Neural cell (in vitro differentiated cells): ENCODE results near the gene KRT86. TPM values are rescaled to one million over a fixed set of nuclear protein-coding genes. Genes with fewer than 3 reads are reported as not detected.

ENCODE experiments used
- H2AFZ ChIP-seq: fragments of 200-600, 300-800 bp; sonication (generic), shearing (Covaris generic); 2 replicates; pipeline ENCODE4 v1.6.0; 2014; ENCODE audit warnings: low read depth, mild to moderate bottlenecking, antibody characterized with exemption, low read length, moderate library complexity
- H3F3A ChIP-seq: fragments of 200-600 bp; shearing (Covaris generic); 2 replicates; pipeline ENCODE4 v1.6.1; 2016; ENCODE audit warnings: mild to moderate bottlenecking, moderate library complexity, mixed read lengths, antibody characterized with exemption, low read length; ENCODE audit not compliant: insufficient read depth, poor library complexity, severe bottlenecking
- H3K27ac ChIP-seq: fragments of 200-600, 300-800 bp; sonication (generic), shearing (Covaris generic); 2 replicates; pipeline ENCODE4 v1.5.1; 2014; ENCODE audit warnings: mild to moderate bottlenecking, low read length, moderate library complexity
- H3K27me3 ChIP-seq: fragments of 300-800, 200-600 bp; sonication (generic), shearing (Covaris generic); 2 replicates; pipeline ENCODE4 v1.6.0; 2014; ENCODE audit warnings: mild to moderate bottlenecking, low read depth, low read length, moderate library complexity; ENCODE audit not compliant: insufficient read depth
- H3K36me3 ChIP-seq: fragments of 300-800, 200-600 bp; sonication (generic), shearing (Covaris generic); 2 replicates; pipeline ENCODE4 v1.5.1; 2014; ENCODE audit warnings: mild to moderate bottlenecking, antibody characterized with exemption, low read length, moderate library complexity; ENCODE audit not compliant: insufficient read depth
- H3K4me2 ChIP-seq: fragments of 300-800, 200-600 bp; sonication (generic), shearing (Covaris generic); 2 replicates; pipeline ENCODE4 v1.6.0; 2014; ENCODE audit warnings: mild to moderate bottlenecking, low read length
- H3K4me3 ChIP-seq: fragments of 300-800, 200-600 bp; sonication (generic), shearing (Covaris generic); 2 replicates; pipeline ENCODE4 v1.5.1; 2014; ENCODE audit warnings: mild to moderate bottlenecking, low read length, moderate library complexity
- H3K79me2 ChIP-seq: fragments of 200-600 bp; shearing (Covaris generic); replicated peaks from 2 replicates; pipeline ENCODE4 v1.6.0; 2014; ENCODE audit warnings: mild to moderate bottlenecking, low read length, moderate library complexity; ENCODE audit not compliant: insufficient read depth
- H3K9ac ChIP-seq: fragments of 300-800, 200-600 bp; sonication (generic), shearing (Covaris generic); 2 replicates; pipeline ENCODE4 v1.6.1; 2016; ENCODE audit warnings: mild to moderate bottlenecking, low read length, mixed read lengths
- H3K9me2 ChIP-seq: fragments of 200-600 bp; shearing (Covaris generic); 2 replicates; pipeline ENCODE4 v1.6.1; 2016; ENCODE audit warnings: mild to moderate bottlenecking, low read length, mixed read lengths; ENCODE audit not compliant: insufficient read depth
- H3K9me3 ChIP-seq: fragments of 200-600, 300-800 bp; sonication (generic), shearing (Covaris generic); 2 replicates; pipeline ENCODE4 v1.6.1; 2016; ENCODE audit warnings: mild to moderate bottlenecking, mixed run types, low read length, moderate library complexity, mixed read lengths
- H4K20me1 ChIP-seq: fragments of 200-600 bp; shearing (Covaris generic); 2 replicates; pipeline ENCODE4 v1.6.1; 2016; ENCODE audit warnings: mild to moderate bottlenecking, mixed run types; ENCODE audit not compliant: insufficient read depth
- CTCF ChIP-seq: fragments of 450-650 bp; IDR thresholded peaks from 2 replicates; pipeline ENCODE4 v1.5.1; 2014; ENCODE audit warnings: antibody characterized with exemption, mild to moderate bottlenecking, moderate library complexity; ENCODE audit not compliant: poor library complexity, severe bottlenecking
- EP300 ChIP-seq: fragments of 450-650 bp; conservative IDR thresholded peaks from 2 replicates; pipeline ENCODE4 v1.6.1; 2014; ENCODE audit warnings: antibody characterized with exemption, mild to moderate bottlenecking, moderate library complexity; ENCODE audit not compliant: poor library complexity, severe bottlenecking
- EZH2 ChIP-seq: fragments of 200-600, 300-800 bp; shearing (Covaris generic), sonication (generic); IDR thresholded peaks from 2 replicates; pipeline ENCODE4 v1.6.1; 2014; ENCODE audit warnings: antibody characterized with exemption, low read length, borderline replicate concordance, mild to moderate bottlenecking; ENCODE audit not compliant: insufficient read depth, poor library complexity, severe bottlenecking
- MXI1 ChIP-seq: fragments of 450-650 bp; conservative IDR thresholded peaks from 2 replicates; pipeline ENCODE4 v1.6.1; 2014; ENCODE audit warnings: antibody characterized with exemption, mild to moderate bottlenecking; ENCODE audit not compliant: poor library complexity, severe bottlenecking
- POLR2AphosphoS5 ChIP-seq: IDR thresholded peaks from 2 replicates; pipeline ENCODE4 v1.6.1; 2012
- RAD21 ChIP-seq: fragments of 450-650 bp; conservative IDR thresholded peaks from 2 replicates; pipeline ENCODE4 v1.6.1; 2014; ENCODE audit warnings: antibody characterized with exemption, mild to moderate bottlenecking, moderate library complexity
- REST ChIP-seq: IDR thresholded peaks from 2 replicates; pipeline ENCODE4 v1.6.1; 2012; ENCODE audit warnings: borderline replicate concordance
- SMC3 ChIP-seq: fragments of 450-650 bp; conservative IDR thresholded peaks from 2 replicates; pipeline ENCODE4 v1.6.1; 2014; ENCODE audit warnings: antibody characterized with exemption, mild to moderate bottlenecking, moderate library complexity; ENCODE audit not compliant: poor library complexity
- TAF1 ChIP-seq: IDR thresholded peaks from 2 replicates; pipeline ENCODE4 v1.6.1; 2012; ENCODE audit warnings: low read depth
- polyA plus RNA-seq: library from polyadenylated mRNA; depleted of rRNA; stranded (reverse); fragments of >200 nt; gene quantifications from 2 replicates; pipeline ENCODE4 v1.2.3, GENCODE V29; 2014

Gene KRT86
- polyA plus RNA-seq, 1 donor from 2014 or later, result not detected

- Histone ChIP-seq H3K79me2 (no peaks in the 10 kb centered on the region), H3K9me2 (no peaks in the 10 kb centered on the region), H3K36me3 (no peaks in the 10 kb centered on the region), H3K9ac (no peak overlapping the region), H3K27me3 (no peaks in the 10 kb centered on the region), H3K9me3 (no peaks in the 10 kb centered on the region), H3K4me3 (no peak overlapping the region), H3K27ac (no peak overlapping the region), H2AFZ (no peak overlapping the region), H3F3A (no peaks in the 10 kb centered on the region), H4K20me1 (no peaks in the 10 kb centered on the region), H3K4me2 (no peak overlapping the region)
- TF ChIP-seq CTCF, result no peak
- TF ChIP-seq REST, result no peak
- TF ChIP-seq EZH2, result no peak
- no peak for TF ChIP-seq SMC3
- TF ChIP-seq TAF1, result no peak
- no peak for TF ChIP-seq MXI1
- TF ChIP-seq EP300, result no peak
- TF ChIP-seq RAD21, result no peak
- TF ChIP-seq POLR2AphosphoS5, result no peak
Measured at GRCh38 chr12:52347551-52348510, 73.4 kb downstream of the KRT86 start.

GRCh38 chr12:52349196-52349595 lies 74.8 kb downstream of the KRT86 start:
- TF ChIP-seq EZH2 (no peak), SMC3 (no peak), EP300 (no peak), REST (no peak), MXI1 (no peak), RAD21 (no peak), CTCF (no peak), TAF1 (no peak), POLR2AphosphoS5 (no peak)
- Histone ChIP-seq H3K27me3 (no peaks in the 10 kb centered on the region), H3K27ac (no peak overlapping the region)

More at GRCh38 chr12:52349196-52349595, 74.8 kb downstream of the KRT86 start:
- Histone ChIP-seq H3K9me2 (no peaks in the 10 kb centered on the region), H3K79me2 (no peaks in the 10 kb centered on the region), H4K20me1 (no peaks in the 10 kb centered on the region), H3K4me2 (no peak overlapping the region), H3K36me3 (no peaks in the 10 kb centered on the region), H3K9ac (no peak overlapping the region), H3F3A (no peaks in the 10 kb centered on the region), H3K4me3 (no peak overlapping the region), H2AFZ (no peak overlapping the region), H3K9me3 (no peaks in the 10 kb centered on the region)
